Middle frontal gyrus (tissue), 1 donor: Measurements from ENCODE around the gene HEMK1.

ENCODE experiments used
- DNase-seq: peaks from one replicate; pipeline ENCODE4 v3.0.0-alpha.2; 2015; ENCODE audit warnings: low spot score; ENCODE audit errors: extremely low spot score

HEMK1 gene

GRCh38 chr3:50573566-50574443 lies 4.5 kb downstream of the HEMK1 start:
- DNase-seq: no peak

GRCh38 chr3:50574444-50574831 lies 5.1 kb downstream of the HEMK1 start:
- no peak for DNase-seq

DNA sequence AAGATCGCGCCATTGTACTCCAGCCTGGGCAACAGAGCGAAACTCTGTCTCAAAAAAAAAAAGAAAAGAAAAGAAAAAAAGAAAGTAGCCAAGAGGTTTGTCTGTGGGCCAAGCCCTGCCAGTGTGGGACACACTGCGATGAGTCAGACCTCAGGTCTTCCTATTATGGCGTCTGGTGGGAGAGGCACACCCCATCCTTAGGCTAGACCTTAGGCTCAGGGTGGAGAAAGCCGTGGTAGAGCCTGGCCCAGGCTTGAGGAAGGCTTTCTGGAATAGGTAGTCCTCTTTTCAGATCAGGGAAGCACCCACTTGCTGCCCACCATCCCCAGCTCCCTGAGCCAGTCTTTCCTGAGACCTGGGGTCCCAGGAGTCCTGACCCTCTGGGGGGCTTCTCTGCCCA lies 6.0 kb downstream of the HEMK1 start:
- no peak for DNase-seq

GRCh38 chr3:50577348-50577747 lies 8.0 kb downstream of the HEMK1 start:
- no peak for DNase-seq

DNA sequence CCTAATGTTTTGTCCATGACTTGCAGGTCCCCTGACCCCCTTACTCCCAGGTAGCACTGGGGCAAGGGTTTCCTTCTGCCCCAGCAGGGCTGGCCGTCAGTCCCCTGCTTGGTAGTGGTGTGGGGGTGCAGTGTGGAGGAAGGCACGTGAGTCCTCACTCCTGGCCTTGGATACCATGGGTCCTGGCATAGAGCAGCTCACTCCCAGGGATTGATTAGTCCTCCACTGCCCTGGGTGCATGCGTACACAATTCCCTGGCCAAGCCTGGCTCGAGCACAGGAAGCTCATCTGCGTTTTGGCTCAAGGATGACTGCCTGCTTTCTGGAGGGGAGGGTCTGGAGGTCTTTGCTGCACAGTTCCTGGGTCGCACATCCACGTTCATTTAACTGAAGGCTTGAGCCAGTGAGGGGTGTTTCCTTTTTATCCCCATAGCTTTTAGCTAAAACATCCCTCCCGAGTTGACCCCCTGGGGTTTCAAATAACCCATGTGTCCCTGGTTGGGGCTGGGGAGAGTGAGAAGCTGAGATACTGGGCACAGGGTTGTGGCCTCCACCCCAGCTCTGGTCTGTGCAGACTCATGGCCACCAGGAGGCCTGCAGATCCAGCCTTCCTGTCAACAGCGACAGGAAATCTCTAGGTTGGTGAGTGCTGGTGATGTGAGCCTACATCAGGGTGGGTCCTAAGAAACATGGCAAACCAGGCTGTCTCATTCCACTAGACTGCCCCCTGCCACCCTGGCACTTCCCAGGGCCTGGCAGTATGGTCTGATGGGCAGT lies 11.5 kb downstream of the HEMK1 start:
- no peak for DNase-seq

DNA sequence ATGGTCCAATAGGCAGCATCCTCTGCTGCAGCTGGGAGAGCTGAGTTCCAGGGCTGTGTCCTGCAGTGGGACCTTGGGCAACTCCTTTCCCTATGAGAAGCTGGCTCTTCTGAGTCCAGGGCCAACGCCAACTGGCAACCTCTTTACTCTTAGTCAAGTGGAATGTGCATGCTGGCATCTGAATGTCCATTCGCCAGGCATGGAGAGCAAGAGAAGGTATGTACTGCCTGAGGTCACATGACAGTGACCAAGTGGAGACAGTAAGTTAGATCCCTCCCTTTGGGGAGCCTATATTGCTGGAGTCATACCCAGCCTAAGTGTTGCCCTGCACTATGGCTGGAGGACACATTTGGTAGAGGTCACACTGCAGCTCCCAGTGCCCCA lies 12.1 kb downstream of the HEMK1 start:
- DNase-seq: no peak

GRCh38 chr3:50582083-50582482 lies 12.8 kb downstream of the HEMK1 start:
- no peak for DNase-seq

DNA sequence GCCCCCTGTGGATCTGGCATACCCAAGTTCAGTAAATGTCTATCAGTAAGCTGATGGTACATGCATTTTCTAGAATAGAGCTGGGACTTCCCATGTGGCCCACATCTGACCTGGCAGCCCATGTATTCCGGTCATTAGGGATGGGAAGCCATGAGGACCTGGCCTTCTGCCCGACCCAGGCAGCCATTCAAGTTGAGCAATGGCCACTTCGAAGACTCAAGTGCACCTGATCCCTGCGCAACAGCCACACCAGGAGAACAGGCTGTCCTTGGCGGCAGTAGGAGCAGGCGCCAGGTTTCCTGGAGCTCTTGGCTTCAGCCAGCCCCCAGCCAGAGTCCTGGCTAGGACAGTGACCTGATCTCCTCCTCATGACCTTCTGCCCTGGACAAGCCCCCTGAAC lies 14.6 kb downstream of the HEMK1 start:
- no peak for DNase-seq

GRCh38 chr3:50584391-50584790 lies 15.1 kb downstream of the HEMK1 start:
- DNase-seq: no peak

GRCh38 chr3:50585919-50586762 lies 16.8 kb downstream of the HEMK1 start:
- DNase-seq: no peak

- DNase-seq: no peak
Observed at GRCh38 chr3:50586763-50587070, 17.4 kb downstream of the HEMK1 start.

DNA sequence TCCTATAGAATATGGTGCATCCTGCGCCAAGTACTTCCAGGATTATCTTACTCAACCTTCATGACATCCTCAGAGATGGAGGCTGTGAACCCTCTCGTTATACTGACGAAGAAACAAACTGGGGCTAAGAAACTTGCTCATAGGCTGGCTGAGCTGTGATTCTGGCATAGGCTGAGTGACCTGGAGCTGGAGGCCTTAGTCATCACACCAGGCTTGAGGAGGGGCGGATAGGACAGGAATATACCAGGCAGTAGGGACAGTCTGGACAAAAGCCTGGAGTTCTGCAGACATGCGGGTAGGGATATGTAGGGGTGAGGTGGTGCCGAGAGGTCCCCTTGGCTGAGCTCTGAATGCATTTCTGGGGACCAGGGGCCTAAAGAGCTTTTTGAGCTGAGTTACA lies 18.1 kb downstream of the HEMK1 start:
- DNase-seq: no peak

DNA sequence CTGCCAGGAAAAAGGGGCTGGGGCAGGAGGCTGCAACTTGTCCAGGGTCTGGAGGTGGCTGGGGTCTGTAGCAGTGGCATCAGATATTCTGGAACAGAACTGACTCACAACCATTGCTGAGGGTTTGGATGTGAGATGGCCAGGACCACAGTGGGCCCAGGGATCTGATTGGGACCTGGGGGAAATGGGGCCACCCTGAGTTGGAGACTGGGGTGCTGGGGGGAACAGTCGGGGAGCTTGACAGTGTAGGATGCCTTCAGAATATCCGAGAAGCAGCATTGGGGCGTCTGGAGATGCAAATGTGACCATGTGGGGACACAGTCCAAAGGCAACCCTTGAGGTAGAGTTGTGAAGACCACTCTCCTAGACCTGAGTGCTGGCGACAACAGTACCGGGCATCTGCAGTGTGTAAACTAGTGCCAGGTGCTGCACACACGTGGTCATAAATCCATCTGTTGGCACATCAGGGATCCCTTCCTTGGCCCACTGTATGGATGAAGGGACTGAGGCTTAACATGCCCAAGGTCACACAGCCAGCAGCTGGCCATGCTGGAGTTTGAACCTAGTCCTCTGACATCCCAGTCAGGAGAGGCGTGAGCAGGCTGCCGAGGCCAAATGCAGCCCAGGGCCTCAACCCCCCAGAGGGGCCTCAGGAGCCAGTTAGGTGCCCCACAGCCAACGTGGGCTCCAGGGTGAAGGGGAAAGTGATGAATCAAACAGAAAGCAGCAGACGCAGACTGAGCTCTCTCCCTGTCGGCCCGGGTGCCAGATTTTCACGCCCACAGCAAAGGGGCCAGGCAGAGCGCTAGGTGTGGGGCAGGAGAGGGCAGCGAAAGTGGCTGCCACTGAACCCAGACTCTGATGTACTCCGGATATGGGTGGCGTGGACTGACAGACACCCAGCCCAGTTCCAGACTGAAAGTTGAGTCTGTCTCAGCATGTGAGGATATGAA lies 18.8 kb downstream of the HEMK1 start:
- no peak for DNase-seq

GRCh38 chr3:50588759-50589433 lies 19.6 kb downstream of the HEMK1 start:
- no peak for DNase-seq

DNA sequence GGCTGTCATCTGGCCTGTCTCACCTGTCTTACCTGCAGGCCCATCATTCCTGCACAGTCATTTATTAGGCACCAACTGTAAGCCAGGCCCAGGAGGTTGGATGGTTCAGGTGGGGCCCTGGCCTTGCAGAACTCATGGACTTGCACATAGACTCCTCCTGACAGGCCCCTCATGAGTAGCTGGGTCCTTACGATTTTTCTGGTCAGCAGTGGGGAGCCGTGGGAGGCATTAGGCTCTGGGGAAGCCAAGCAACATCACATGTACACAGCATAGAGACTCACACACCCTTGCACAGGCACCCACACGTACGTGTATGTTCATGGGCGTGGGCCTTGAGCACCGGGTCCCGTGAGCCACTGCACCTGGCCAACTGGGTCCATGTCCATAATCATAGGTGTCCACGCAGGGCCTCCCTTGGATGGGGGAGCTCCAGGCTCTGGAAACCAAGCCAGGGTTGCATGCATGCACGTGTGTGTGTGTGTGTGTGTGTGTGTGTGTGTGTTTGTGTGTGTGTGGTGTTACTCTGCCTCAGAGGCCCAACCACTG lies 21.9 kb downstream of the HEMK1 start:
- DNase-seq: no peak

DNA sequence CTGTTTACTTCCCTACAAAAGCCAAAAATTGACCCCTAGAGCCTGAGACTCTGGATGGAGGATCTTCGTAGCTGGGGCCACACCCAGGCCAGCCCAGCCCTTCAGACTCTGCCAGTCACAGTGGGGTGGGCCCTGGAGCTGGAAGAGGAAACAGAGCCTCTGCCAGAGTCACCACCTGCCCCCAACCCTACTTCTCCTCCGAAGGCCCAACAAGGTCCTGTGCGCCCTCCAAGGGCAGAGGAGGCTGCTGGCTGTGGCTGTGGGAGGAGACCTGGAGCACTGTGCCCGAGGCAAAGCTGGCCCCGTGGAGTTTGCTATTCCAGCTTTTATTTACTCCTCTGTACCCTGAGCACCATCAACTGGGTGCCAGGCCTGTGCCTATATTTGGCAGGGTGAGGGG lies 23.2 kb downstream of the HEMK1 start:
- DNase-seq: no peak

- no peak for DNase-seq
Observed at GRCh38 chr3:50594253-50594785, 25.0 kb downstream of the HEMK1 start.

GRCh38 chr3:50599115-50599715 lies 29.9 kb downstream of the HEMK1 start:
- no peak for DNase-seq

GRCh38 chr3:50599716-50600118 lies 30.4 kb downstream of the HEMK1 start:
- no peak for DNase-seq
